ENCODE results near the gene IST1.

DNA sequence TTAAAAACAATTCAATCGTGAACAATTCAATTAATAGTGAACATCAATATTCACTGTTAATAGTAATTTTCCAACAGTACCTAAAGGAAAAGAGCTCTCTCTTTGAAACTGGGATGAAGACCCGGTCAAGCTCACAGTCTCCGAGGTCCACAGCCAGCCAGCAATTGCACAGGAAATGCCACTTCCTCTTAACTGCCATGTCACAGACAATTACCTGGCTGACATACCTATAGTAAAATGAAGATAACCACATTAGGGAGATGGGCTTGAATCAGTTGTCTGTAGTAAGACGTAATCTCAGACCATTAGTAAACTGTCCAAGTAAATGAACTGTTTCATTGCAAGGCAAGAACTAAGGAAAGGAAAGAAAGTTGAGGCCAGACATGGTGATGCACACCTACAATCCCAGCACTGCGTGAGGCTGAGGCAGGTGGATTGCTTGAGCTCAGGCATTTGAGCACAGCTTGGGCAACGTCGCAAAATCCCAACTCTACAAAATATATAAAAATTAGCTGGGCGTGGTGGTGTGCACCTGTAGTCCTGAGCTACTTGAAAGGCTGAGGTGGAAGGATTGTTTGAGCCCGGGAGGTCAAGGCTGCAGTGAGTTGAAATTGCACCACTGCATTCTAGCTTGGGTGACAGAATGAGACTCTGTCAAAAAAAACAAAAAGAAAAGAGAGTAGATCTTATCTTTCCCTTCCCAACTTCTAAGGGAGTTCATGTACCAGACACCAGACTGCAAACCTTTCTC lies 68.0 kb downstream of the IST1 start:
- TF ChIP-seq EZH2 (IDR thresholded peaks at IDR 0.05; ENCODE audit: low read length, missing control alignments), result no peak
- TF ChIP-seq, protein P1, sequence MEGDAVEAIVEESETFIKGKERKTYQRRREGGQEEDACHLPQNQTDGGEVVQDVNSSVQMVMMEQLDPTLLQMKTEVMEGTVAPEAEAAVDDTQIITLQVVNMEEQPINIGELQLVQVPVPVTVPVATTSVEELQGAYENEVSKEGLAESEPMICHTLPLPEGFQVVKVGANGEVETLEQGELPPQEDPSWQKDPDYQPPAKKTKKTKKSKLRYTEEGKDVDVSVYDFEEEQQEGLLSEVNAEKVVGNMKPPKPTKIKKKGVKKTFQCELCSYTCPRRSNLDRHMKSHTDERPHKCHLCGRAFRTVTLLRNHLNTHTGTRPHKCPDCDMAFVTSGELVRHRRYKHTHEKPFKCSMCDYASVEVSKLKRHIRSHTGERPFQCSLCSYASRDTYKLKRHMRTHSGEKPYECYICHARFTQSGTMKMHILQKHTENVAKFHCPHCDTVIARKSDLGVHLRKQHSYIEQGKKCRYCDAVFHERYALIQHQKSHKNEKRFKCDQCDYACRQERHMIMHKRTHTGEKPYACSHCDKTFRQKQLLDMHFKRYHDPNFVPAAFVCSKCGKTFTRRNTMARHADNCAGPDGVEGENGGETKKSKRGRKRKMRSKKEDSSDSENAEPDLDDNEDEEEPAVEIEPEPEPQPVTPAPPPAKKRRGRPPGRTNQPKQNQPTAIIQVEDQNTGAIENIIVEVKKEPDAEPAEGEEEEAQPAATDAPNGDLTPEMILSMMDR (conservative IDR thresholded peaks at IDR 0.05 in 1 of 2, IDR thresholded peaks at IDR 0.05 in 1 of 2; ENCODE audit: low read depth in 1 of 2, low read length in 2 of 2), result no peak

Measured in fibroblast of lung (primary cell).